Large intestine (tissue), 3 donors: ENCODE data around the gene MARK2. TPM values are rescaled to one million over a fixed set of nuclear protein-coding genes. Genes with fewer than 3 reads are reported as not detected.

Source experiments
- DNase-seq, 2 donors: peaks; one replicate each; pipeline versions ENCODE4 v3.0.0 to v3.0.0-alpha.2; 2013
- H3K27ac ChIP-seq: one replicate; pipeline ENCODE4 v1.5.1; 2013; ENCODE audit warnings: low read length
- H3K27me3 ChIP-seq: 2 replicates; pipeline ENCODE4 v1.6.1; 2013; ENCODE audit warnings: low read length; ENCODE audit not compliant: control insufficient read depth, insufficient read depth
- H3K36me3 ChIP-seq: 2 replicates; pipeline ENCODE4 v1.6.1; 2013; ENCODE audit warnings: low read length; ENCODE audit not compliant: control insufficient read depth, insufficient read depth
- H3K4me1 ChIP-seq: one replicate; pipeline ENCODE4 v1.6.1; 2013; ENCODE audit warnings: low read length; ENCODE audit not compliant: control insufficient read depth, insufficient read depth
- H3K4me3 ChIP-seq: one replicate; pipeline ENCODE4 v1.5.1; 2013; ENCODE audit warnings: low read length
- H3K9me3 ChIP-seq: one replicate; pipeline ENCODE4 v1.6.1; 2013; ENCODE audit warnings: mild to moderate bottlenecking, low read depth, low read length, moderate library complexity; ENCODE audit not compliant: control insufficient read depth
- WGBS: methylation state at CpG from one replicate; pipeline ENCODE4 v1.1.5; 2013; ENCODE audit warnings: low lambda C conversion rate; ENCODE audit not compliant: insufficient coverage; 5-methylcytosine and 5-hydroxymethylcytosine counted together
- polyA plus RNA-seq: library from polyadenylated mRNA; unstranded; fragments of 120-200 nt; gene quantifications from one replicate; pipeline ENCODE4 v1.2.1, GENCODE V29; 2013

MARK2 gene
- polyA plus RNA-seq, 1 donor, result 49.3 TPM

DNA sequence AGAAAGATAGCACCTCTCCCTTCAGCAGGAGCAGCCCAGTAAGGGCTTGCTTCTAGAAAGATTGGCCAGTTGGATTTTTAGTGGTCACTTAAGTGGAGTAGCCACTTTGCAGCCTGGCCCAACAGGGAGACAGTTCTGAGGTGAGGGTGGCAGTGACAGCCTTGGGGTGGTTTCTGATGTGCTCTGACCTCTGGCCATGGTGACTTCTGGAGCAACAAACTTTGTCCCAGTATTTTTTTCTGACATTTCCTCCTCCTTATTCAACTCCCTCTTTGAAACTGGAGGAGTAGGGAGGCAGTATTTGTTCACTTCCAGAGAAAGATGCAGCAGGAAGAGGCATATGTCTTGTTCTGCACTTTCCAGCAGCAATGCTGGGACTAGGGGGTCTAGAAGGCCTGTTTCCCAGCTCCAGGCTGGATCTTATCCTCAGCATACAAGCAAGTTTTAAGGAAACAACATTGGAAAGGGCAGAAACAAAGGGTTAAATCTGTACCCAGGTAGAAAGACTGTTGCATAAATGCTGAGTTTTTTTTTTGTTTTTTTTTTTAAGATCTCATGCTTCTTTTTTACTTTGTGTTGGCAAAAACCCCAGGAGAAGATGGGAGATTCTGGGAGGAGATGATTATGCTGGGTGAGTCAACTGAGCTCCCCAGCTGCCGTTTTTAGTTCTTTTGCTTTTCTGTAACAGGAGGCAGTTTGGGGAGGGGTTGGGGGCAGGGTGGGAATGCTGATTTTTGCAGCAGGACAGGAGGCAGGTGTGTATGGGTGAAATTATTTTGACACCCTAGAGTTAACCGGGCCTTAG, 40.9 kb downstream of the MARK2 start:
- H3K4me1 ChIP-seq, result peaks cover 27% of the 10 kb centered on the region
- peaks cover 17% of the 10 kb centered on the region for H3K36me3 ChIP-seq
- no peak overlapping the region for H3K4me3 ChIP-seq
- 80% methylated on average over 1 of the region's 2 CpGs for WGBS
- DNase-seq, result peak in 1 of 2 donors; percentile 46
- H3K27ac ChIP-seq, result peak overlapping the region; percentile 26
- no peaks in the 10 kb centered on the region for H3K27me3 ChIP-seq
- no peaks in the 10 kb centered on the region for H3K9me3 ChIP-seq

- 100% methylated on average over 1 of the region's 3 CpGs for WGBS
- Histone ChIP-seq H3K27ac (no peak overlapping the region), H3K4me1 (peaks cover 25% of the 10 kb centered on the region), H3K27me3 (no peaks in the 10 kb centered on the region), H3K9me3 (no peaks in the 10 kb centered on the region), H3K4me3 (no peak overlapping the region), H3K36me3 (peaks cover 17% of the 10 kb centered on the region)
- DNase-seq, result no peak
Observed at GRCh38 chr11:63880403-63880790, 41.5 kb downstream of the MARK2 start.

- Histone ChIP-seq H3K27me3 (no peaks in the 10 kb centered on the region), H3K9me3 (no peaks in the 10 kb centered on the region), H3K36me3 (peaks cover 9% of the 10 kb centered on the region), H3K4me1 (peaks cover 35% of the 10 kb centered on the region), H3K27ac (no peak overlapping the region), H3K4me3 (no peak overlapping the region)
- no peak for DNase-seq
- no CpG with 5 or more reads among the region's 7 CpGs for WGBS
Observed at GRCh38 chr11:63882555-63883242, 43.8 kb downstream of the MARK2 start.

DNA sequence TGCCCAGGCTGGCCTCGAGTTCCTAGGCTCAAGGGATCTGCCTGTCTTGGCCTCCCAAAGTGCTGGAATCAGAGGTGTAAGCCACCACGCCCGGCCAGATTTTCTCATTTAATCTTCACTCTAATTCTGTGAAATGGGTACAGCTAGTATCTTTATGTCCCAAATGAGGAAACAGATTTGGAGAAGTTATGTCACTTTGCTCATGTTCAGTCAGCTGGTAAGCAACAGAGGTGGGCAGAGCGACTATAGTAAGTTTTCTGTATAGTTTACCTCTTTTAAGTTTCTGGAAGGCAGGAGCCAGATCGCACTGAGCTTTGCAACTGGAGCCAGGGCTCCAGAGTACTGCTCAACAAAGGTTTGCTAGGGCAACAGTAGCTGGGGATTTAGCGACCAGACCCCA, 44.9 kb downstream of the MARK2 start:
- DNase-seq, result no peak
- H3K9me3 ChIP-seq, result no peaks in the 10 kb centered on the region
- peak overlapping the region; percentile 57 for H3K27ac ChIP-seq
- H3K27me3 ChIP-seq, result no peaks in the 10 kb centered on the region
- WGBS, result no CpG with 5 or more reads among the region's 6 CpGs
- peaks cover 43% of the 10 kb centered on the region for H3K4me1 ChIP-seq
- no peak overlapping the region for H3K4me3 ChIP-seq
- peaks cover 3% of the 10 kb centered on the region for H3K36me3 ChIP-seq

DNA sequence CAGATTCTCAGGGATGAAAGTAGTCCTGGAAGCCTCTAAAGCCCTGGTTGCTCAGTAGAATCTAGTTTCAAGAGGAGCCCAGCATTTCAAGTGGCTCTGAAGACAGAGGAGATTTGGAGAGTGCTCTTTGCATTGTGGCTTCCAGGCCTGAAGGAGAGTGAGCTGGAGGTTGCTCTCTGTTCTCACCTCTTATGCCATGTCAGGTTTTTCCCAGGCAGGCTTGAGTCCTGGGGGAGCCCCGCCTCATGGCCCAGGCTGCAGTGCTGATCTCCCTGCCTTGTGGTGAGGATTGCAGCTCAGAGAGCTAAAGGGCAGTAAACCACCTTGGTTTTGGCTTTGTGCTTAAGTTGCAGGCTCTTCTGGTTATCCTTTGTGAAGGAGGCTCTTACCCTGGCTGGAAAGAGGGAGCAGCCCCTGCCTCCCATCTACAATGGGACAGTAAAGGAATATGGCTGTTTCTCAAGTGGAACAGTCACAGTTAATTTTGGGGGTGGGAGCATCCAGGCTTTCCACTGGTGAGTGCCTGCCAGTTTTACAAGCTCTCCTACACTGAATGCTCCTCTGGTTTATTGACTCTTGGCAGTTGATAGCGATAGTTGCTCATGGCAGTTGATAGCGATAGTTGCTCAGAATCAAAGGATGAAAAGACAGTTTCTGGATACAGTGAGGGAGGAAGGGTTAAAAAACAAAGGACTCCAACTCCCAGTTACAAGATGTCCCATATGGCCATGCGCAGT, 45.5 kb downstream of the MARK2 start:
- WGBS, result no CpG with 5 or more reads among the region's 4 CpGs
- H3K4me1 ChIP-seq, result peaks cover 45% of the 10 kb centered on the region
- peak overlapping the region; percentile 57 for H3K27ac ChIP-seq

DNA sequence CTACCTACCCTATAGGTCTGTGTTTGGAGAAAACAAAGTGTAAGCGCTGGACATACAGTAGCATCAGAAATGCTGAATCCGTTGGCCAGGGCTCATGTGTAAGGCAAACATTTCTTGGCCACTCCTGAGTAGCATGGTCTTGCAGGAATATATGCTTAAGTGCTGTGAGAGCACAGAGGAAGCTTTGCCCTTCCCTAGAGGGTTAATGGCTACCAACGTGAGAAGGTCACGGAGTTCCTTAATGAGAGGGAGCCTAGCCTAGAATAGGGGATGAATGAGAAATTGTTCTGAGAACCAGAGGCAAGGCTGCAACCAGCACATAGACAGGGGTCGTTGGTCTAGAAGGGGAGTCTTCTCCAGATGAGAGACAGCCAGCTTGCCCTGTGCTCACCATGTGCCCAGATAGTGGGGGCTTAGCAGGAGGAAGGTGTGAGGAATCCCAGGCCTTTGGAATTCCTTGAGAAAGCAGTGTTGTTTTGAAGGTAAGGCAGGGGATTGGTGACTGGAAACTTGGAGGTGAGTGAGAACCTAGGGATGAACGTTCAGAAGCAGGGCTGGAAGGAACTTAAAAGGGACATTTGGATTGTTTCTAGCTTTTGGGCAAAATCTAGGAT, 48.6 kb downstream of the MARK2 start:
- H3K4me3 ChIP-seq, result no peak overlapping the region
- no peaks in the 10 kb centered on the region for H3K9me3 ChIP-seq
- WGBS, result 0% methylated on average over 1 of the region's 6 CpGs
- no peak for DNase-seq
- peak overlapping the region; percentile 98 for H3K27ac ChIP-seq
- H3K36me3 ChIP-seq, result peaks cover 10% of the 10 kb centered on the region
- peaks cover 64% of the 10 kb centered on the region for H3K4me1 ChIP-seq
- H3K27me3 ChIP-seq, result no peaks in the 10 kb centered on the region

More for the DNA sequence above, 45.5 kb downstream of the MARK2 start:
- Histone ChIP-seq H3K27me3 (no peaks in the 10 kb centered on the region), H3K4me3 (no peak overlapping the region), H3K9me3 (no peaks in the 10 kb centered on the region), H3K36me3 (peaks cover 2% of the 10 kb centered on the region)
- DNase-seq, result peak in 1 of 2 donors; percentile 55

DNA sequence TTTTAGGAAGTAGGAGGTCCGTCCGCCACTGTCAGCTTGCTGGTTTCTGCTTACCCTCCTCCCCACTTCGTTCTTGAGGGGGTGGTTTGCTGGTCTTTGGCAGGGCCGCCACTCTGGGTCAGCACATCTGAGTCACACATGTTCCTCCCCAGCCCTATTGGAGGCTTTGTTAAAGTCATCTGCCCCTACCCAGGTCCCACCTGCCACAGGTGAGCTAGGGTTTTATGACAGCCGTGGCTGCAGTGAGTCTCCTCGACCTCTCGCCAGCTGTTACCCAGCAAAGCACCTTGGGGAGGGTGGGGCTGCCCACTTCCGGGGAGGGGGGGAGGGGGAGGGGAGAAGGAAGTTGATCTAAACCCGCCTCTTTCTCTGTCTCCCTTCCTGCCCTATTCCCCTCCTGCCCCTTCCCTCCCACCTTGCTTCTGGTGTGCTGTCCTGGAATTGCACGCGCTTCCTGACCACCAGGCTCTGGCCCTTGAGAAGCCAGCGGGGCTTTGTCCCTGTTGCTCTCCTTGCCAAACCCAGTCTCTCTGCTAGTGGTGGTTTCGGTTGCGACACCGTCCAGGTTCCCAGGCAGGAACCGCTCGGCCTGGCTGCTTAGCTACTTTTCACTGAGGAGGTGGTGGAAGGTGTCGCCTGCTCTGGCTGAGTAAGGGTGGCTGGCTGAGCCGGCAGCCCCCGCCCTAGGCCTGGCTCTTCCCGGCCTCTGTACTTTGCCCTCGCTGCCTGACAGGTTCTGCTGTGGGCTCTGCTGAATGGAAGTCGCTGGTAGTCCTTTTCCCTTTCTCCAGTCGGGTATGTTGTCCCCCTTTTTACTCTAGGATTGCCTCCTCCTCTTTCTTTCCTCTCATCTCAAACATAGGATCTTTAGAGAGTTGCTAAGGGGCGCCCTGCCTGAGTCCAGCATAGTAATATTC, 49.5 kb downstream of the MARK2 start:
- Histone ChIP-seq H3K36me3 (peaks cover 12% of the 10 kb centered on the region), H3K4me3 (peak overlapping the region; percentile 45)

DNA sequence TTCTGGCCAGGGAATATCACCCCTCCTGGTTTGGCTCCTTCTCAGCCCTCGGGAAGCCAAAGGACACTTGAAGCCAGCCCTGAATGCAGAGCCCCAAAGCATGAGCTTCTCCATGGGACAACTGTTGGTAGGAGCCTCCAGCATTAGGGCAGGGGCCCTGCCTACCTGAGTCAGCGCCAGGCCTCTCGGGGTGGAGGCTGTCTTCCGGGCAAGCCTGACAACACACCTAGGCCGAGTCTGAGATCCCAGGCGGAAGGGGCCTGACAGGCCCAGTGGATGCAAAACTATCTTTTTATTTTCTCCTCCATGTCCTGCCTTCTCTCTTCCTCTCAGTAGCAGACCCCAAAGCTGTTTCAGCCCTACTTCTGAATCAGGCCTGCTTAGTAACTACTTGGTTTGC, 50.4 kb downstream of the MARK2 start:
- DNase-seq, result peak; percentile 44 to 70
- H3K4me3 ChIP-seq, result peak overlapping the region; percentile 45
- peaks cover 12% of the 10 kb centered on the region for H3K36me3 ChIP-seq
- no peaks in the 10 kb centered on the region for H3K9me3 ChIP-seq
- H3K27ac ChIP-seq, result peak overlapping the region; percentile 98
- WGBS, result no CpG with 5 or more reads among the region's 6 CpGs
- H3K4me1 ChIP-seq, result peaks cover 56% of the 10 kb centered on the region
- no peaks in the 10 kb centered on the region for H3K27me3 ChIP-seq

More for the DNA sequence above, 49.5 kb downstream of the MARK2 start:
- DNase-seq, result peak; percentile 85 to 95
- Histone ChIP-seq H3K27me3 (no peaks in the 10 kb centered on the region), H3K4me1 (peaks cover 64% of the 10 kb centered on the region), H3K9me3 (no peaks in the 10 kb centered on the region), H3K27ac (peak overlapping the region; percentile 98)
- 0% methylated on average over 1 of the region's 25 CpGs for WGBS

GRCh38 chr11:63890368-63890767, 51.5 kb downstream of the MARK2 start:
- H3K9me3 ChIP-seq, result no peaks in the 10 kb centered on the region
- WGBS, result no CpG with 5 or more reads among the region's 7 CpGs
- DNase-seq, result no peak
- H3K36me3 ChIP-seq, result peaks cover 20% of the 10 kb centered on the region
- H3K27me3 ChIP-seq, result no peaks in the 10 kb centered on the region
- H3K4me3 ChIP-seq, result peak overlapping the region; percentile 16
- peak overlapping the region; percentile 98 for H3K27ac ChIP-seq
- peaks cover 50% of the 10 kb centered on the region for H3K4me1 ChIP-seq
